Ectodermal cell (in vitro differentiated cells): ENCODE results near the gene CDH6.

ENCODE experiments used
- H3K27ac ChIP-seq: 2 replicates; pipeline ENCODE4 v1.7.0; 2013; ENCODE audit warnings: mild to moderate bottlenecking, low read depth, low read length; ENCODE audit not compliant: insufficient read depth, poor library complexity, severe bottlenecking
- H3K27me3 ChIP-seq: 2 replicates; pipeline ENCODE4 v1.7.0; 2013; ENCODE audit warnings: mild to moderate bottlenecking, low read length; ENCODE audit not compliant: insufficient read depth, control insufficient read depth, poor library complexity, severe bottlenecking
- H3K36me3 ChIP-seq: one replicate; pipeline ENCODE4 v1.7.0; 2013; ENCODE audit warnings: low read length; ENCODE audit not compliant: control insufficient read depth, insufficient read depth
- H3K4me1 ChIP-seq: one replicate; pipeline ENCODE4 v1.7.0; 2013; ENCODE audit warnings: low read length; ENCODE audit not compliant: control insufficient read depth, insufficient read depth
- H3K4me3 ChIP-seq: 2 replicates; pipeline ENCODE4 v1.7.0; 2013; ENCODE audit warnings: low read depth, low read length, control low read depth; ENCODE audit not compliant: insufficient read depth
- H3K9me3 ChIP-seq: 2 replicates; pipeline ENCODE4 v1.7.0; 2013; ENCODE audit warnings: mild to moderate bottlenecking, low read length, moderate library complexity; ENCODE audit not compliant: control insufficient read depth
- WGBS, 2 experiments: methylation state at CpG; one replicate each; pipeline ENCODE4 v1.1.7; 2013; ENCODE audit warnings: missing lambda C conversion rate in 2 of 2; 5-methylcytosine and 5-hydroxymethylcytosine counted together

Gene CDH6

DNA sequence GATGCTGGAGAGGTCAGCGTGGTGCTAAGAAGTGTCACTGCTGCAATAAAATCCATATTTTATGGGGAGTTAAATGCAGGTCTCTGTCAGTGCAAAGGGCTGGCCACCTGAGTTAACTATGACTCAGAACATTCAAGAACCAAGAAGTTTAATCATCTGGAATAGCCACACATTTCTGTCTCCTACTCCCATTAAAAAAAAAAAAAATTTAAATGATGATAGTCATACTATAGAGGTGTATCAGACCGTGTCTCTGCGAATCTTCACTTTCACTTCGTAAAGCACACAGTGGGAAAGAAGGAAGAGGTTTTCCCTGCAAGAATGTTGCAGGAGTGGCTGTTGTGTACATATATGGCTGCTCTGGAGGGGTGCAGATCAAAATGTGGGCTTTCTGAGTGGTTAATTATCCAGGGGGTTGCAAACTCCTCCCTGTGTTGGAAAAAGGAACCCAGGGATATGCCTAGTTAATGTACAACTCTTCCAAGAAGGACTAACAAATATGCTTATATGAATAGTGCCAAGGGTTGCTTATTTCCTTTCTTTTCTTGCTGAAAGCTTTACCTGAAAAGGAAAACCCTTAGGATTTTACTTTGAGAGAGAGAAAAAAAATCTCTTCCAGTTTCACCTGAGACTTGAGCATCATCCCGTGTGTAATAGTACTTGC, 1.5 kb downstream of the CDH6 start:
- no peak overlapping the region for H3K27ac ChIP-seq
- H3K27me3 ChIP-seq, result peaks cover 31% of the 10 kb centered on the region
- WGBS, 2 experiments, result 48 to 52% methylated on average over 5 of the region's 5 CpGs
- H3K36me3 ChIP-seq, result no peaks in the 10 kb centered on the region
- H3K4me3 ChIP-seq, result peak overlapping the region; percentile 73
- H3K4me1 ChIP-seq, result peaks cover 15% of the 10 kb centered on the region
- H3K9me3 ChIP-seq, result no peaks in the 10 kb centered on the region

- H3K36me3 ChIP-seq, result no peaks in the 10 kb centered on the region
- H3K27ac ChIP-seq, result no peak overlapping the region
- peaks cover 31% of the 10 kb centered on the region for H3K27me3 ChIP-seq
- 6 to 11% methylated on average over 2 of the region's 2 CpGs for WGBS, 2 experiments
- H3K9me3 ChIP-seq, result no peaks in the 10 kb centered on the region
- peak overlapping the region; percentile 73 for H3K4me3 ChIP-seq
- H3K4me1 ChIP-seq, result peaks cover 15% of the 10 kb centered on the region
These were observed 2.8 kb downstream of the CDH6 start for GRCh38 chr5:31196309-31196708.

- no peak overlapping the region for H3K27ac ChIP-seq
- 96 to 100% methylated on average over 1 of the region's 1 CpG for WGBS, 2 experiments
- peaks cover 11% of the 10 kb centered on the region for H3K4me1 ChIP-seq
- peaks cover 30% of the 10 kb centered on the region for H3K27me3 ChIP-seq
- no peaks in the 10 kb centered on the region for H3K36me3 ChIP-seq
- no peaks in the 10 kb centered on the region for H3K9me3 ChIP-seq
- no peak overlapping the region for H3K4me3 ChIP-seq
These were observed 3.7 kb downstream of the CDH6 start for GRCh38 chr5:31197183-31197582.

GRCh38 chr5:31204958-31205357, 11.5 kb downstream of the CDH6 start:
- WGBS, 2 experiments, result 91 to 94% methylated on average over 1 of the region's 1 CpG
- H3K27ac ChIP-seq, result no peak overlapping the region

GRCh38 chr5:31208043-31208442, 14.6 kb downstream of the CDH6 start:
- Histone ChIP-seq H3K27ac (no peak overlapping the region), H3K27me3 (no peaks in the 10 kb centered on the region), H3K4me1 (peaks cover 2% of the 10 kb centered on the region), H3K4me3 (no peak overlapping the region), H3K9me3 (no peaks in the 10 kb centered on the region), H3K36me3 (no peaks in the 10 kb centered on the region)
- WGBS, 2 experiments, result 96 to 97% methylated on average over 6 of the region's 6 CpGs

More at GRCh38 chr5:31204958-31205357, 11.5 kb downstream of the CDH6 start:
- Histone ChIP-seq H3K36me3 (no peaks in the 10 kb centered on the region), H3K4me3 (no peak overlapping the region), H3K27me3 (no peaks in the 10 kb centered on the region), H3K9me3 (no peaks in the 10 kb centered on the region), H3K4me1 (no peaks in the 10 kb centered on the region)

GRCh38 chr5:31209334-31209733, 15.8 kb downstream of the CDH6 start:
- Histone ChIP-seq H3K36me3 (no peaks in the 10 kb centered on the region), H3K4me1 (peaks cover 5% of the 10 kb centered on the region), H3K4me3 (no peak overlapping the region), H3K27ac (no peak overlapping the region), H3K9me3 (no peaks in the 10 kb centered on the region), H3K27me3 (no peaks in the 10 kb centered on the region)
- WGBS, 2 experiments, result 87 to 97% methylated on average over 2 to 3 of the region's 3 CpGs

GRCh38 chr5:31211098-31211497, 17.6 kb downstream of the CDH6 start:
- Histone ChIP-seq H3K36me3 (no peaks in the 10 kb centered on the region), H3K4me1 (peaks cover 5% of the 10 kb centered on the region), H3K27ac (no peak overlapping the region), H3K9me3 (no peaks in the 10 kb centered on the region), H3K4me3 (no peak overlapping the region), H3K27me3 (no peaks in the 10 kb centered on the region)

GRCh38 chr5:31213257-31213656, 19.8 kb downstream of the CDH6 start:
- WGBS, 2 experiments, result 90 to 94% methylated on average over 4 of the region's 4 CpGs
- Histone ChIP-seq H3K4me3 (no peak overlapping the region), H3K4me1 (peaks cover 5% of the 10 kb centered on the region)

DNA sequence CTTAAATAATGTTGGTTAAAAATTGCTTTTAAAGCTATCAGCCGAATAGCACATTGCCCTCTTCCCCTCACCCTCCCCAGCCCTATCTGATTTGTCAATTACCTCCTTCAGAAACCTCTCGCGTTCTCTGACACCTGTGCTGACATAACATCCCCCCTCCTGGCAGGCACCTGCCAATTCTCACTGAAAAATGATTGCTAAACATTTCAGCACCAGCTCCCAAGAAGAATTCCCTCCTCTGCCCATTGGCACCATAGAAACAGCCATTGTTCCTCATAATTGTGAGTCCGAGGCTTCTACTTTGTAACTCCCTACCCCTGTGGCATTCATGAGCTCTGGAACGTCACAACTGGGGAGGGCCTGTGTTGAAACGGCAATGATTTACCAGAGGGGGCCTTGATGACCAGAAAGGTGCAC, 20.2 kb downstream of the CDH6 start:
- Histone ChIP-seq H3K4me3 (no peak overlapping the region), H3K27ac (no peak overlapping the region)

More at GRCh38 chr5:31213257-31213656, 19.8 kb downstream of the CDH6 start:
- Histone ChIP-seq H3K9me3 (no peaks in the 10 kb centered on the region), H3K27me3 (no peaks in the 10 kb centered on the region), H3K27ac (no peak overlapping the region), H3K36me3 (no peaks in the 10 kb centered on the region)

DNA sequence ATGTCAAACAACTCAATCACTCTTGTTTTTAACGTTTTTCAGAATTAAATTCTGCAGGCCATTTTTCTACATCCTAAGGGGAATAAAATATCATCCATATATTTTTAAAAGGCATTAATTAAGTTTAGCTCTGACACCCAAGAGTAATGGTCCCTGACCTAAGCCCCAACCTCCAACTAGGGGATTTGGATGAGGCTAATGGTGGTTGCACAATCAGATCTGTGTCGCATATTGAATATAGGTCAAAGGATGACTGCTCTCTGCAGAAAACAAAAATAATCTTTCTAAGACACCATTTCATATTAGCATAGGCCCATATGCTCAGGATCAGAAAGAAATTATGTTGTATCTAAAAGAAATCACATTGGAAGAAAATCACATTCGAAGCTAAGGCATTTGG, 20.7 kb downstream of the CDH6 start:
- no peak overlapping the region for H3K4me3 ChIP-seq
- WGBS, 2 experiments, result 85 to 93% methylated on average over 2 to 3 of the region's 3 CpGs
- H3K36me3 ChIP-seq, result no peaks in the 10 kb centered on the region
- H3K9me3 ChIP-seq, result no peaks in the 10 kb centered on the region
- H3K27me3 ChIP-seq, result no peaks in the 10 kb centered on the region
- peaks cover 5% of the 10 kb centered on the region for H3K4me1 ChIP-seq
- H3K27ac ChIP-seq, result no peak overlapping the region

More for the DNA sequence above, 20.2 kb downstream of the CDH6 start:
- 55 to 60% methylated on average over 6 of the region's 6 CpGs for WGBS, 2 experiments
- Histone ChIP-seq H3K4me1 (peaks cover 5% of the 10 kb centered on the region), H3K36me3 (no peaks in the 10 kb centered on the region), H3K27me3 (no peaks in the 10 kb centered on the region), H3K9me3 (no peaks in the 10 kb centered on the region)

DNA sequence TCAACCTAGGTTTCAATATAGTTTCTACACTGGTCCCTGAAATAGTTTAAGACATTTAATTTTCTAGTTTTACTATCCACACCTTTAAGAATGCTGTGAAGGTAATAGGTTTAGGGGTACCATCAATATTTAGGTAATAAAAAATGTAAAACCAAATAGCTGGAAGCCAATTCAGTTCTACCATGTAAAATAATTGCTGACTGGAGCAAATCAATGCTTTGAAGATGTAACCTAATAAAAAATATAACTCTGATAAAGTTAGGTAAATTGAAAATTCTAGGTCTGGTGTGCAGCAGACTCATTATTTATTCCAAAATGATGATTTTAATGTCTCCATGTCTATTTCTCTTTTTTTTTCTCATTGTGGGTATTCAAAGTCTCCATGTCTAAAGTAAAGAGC, 21.8 kb downstream of the CDH6 start:
- no peak overlapping the region for H3K4me3 ChIP-seq
- peaks cover 5% of the 10 kb centered on the region for H3K4me1 ChIP-seq
- H3K27me3 ChIP-seq, result no peaks in the 10 kb centered on the region
- H3K27ac ChIP-seq, result no peak overlapping the region
- no peaks in the 10 kb centered on the region for H3K9me3 ChIP-seq
- no peaks in the 10 kb centered on the region for H3K36me3 ChIP-seq
